Gastrocnemius medialis (tissue), 4 donors: ENCODE data around the gene MRM3. TPM values are rescaled to one million over a fixed set of nuclear protein-coding genes. Genes with fewer than 3 reads are reported as not detected.

Source experiments
- ATAC-seq, 2 donors: fragments of 150-250 bp; one replicate each; pipeline ENCODE4 v1.9.1; 2016
- DNase-seq, 2 donors: peaks; one replicate each; pipeline ENCODE4 v3.0.0-alpha.2; 2019
- H3K27ac ChIP-seq, 4 donors: fragments of 200-600 bp; sonication (generic); 1 replicate in 1 of 4; 2 replicates in 3 of 4; pipeline ENCODE4 v1.5.1; 2016 to 2018; ENCODE audit warnings: mild to moderate bottlenecking in 2 of 4, moderate library complexity in 1 of 4
- H3K27me3 ChIP-seq, 3 donors: fragments of 200-600 bp; sonication (generic) in 2 of 3; 1 replicate in 1 of 3; 2 replicates in 2 of 3; pipeline versions ENCODE4 v1.5.1 to v1.6.0; 2016 to 2019; ENCODE audit warnings: mild to moderate bottlenecking in 1 of 3, moderate library complexity in 1 of 3
- H3K36me3 ChIP-seq, 2 donors: fragments of 200-600 bp; sonication (generic) in 1 of 2; one replicate each; pipeline ENCODE4 v1.5.1; 2017 to 2018
- H3K4me1 ChIP-seq, 2 donors: fragments of 200-600 bp; sonication (generic) in 1 of 2; one replicate each; pipeline ENCODE4 v1.5.1; 2016 to 2017; ENCODE audit warnings: mild to moderate bottlenecking in 2 of 2
- H3K4me3 ChIP-seq, 4 donors: fragments of 200-600 bp; sonication (generic) in 3 of 4; 1 replicate in 1 of 4; 2 replicates in 3 of 4; pipeline ENCODE4 v1.5.1; 2016 to 2019; ENCODE audit warnings: mild to moderate bottlenecking in 2 of 4
- H3K9me3 ChIP-seq, 3 donors: fragments of 200-600 bp; sonication (generic) in 2 of 3; 1 replicate in 1 of 3; 2 replicates in 2 of 3; pipeline ENCODE4 v1.5.1; 2016 to 2019
- CTCF ChIP-seq, 5 experiments: fragments of 450-650 bp in 3 of 5; fragments of 200-600 bp in 2 of 5; sonication (generic) in 2 of 5; IDR thresholded peaks in 4 of 5; conservative IDR thresholded peaks in 1 of 5; 1 replicate in 4 of 5; 2 replicates in 1 of 5; pipeline ENCODE4 v1.5.1; 2016 to 2019; ENCODE audit warnings: antibody characterized with exemption in 5 of 5, mild to moderate bottlenecking in 3 of 5, moderate library complexity in 3 of 5
- POLR2A ChIP-seq, 2 donors: fragments of 450-650 bp; IDR thresholded peaks; one replicate each; pipeline ENCODE4 v1.6.1; 2017; ENCODE audit warnings: antibody characterized with exemption in 2 of 2, mild to moderate bottlenecking in 2 of 2, moderate library complexity in 2 of 2
- in situ Hi-C, 4 donors: fragments of 200-750 bp; cut with MboI; loops; one replicate each; pipeline versions ENCODE4 v1.15.0 to v1.8.0; 2017; ENCODE audit warnings: low sequenced_read_pairs in 4 of 4
- intact Hi-C: fragments of 100-400 bp; cut with DNase I; formaldehyde crosslinking; loops from one replicate; pipeline ENCODE4 v1.15.1; 2023; ENCODE audit warnings: low total_unique reads
- total RNA-seq, 4 donors: library from RNA; depleted of rRNA; stranded (reverse); fragments of >200 nt; gene quantifications; one replicate each; pipeline versions ENCODE4 v1.1.0 to v1.2.3, GENCODE V29; 2016

The MRM3 gene
- 10 to 100 TPM; 24.2 to 58.2 (median 33.0) TPM for total RNA-seq

- in situ Hi-C loops, result no loop called here
- H3K36me3 ChIP-seq, result peaks cover 0 to 38% of the 10 kb centered on the region in 2 donors
Measured at GRCh38 chr17:781805-782731, at the start of gene MRM3, which contains the start of gene GLOD4. MRM3 (plus strand) TSS chr17:782353; CDS start chr17:782379, 26 bp downstream. GLOD4 (minus strand) TSS chr17:782280; CDS start chr17:782255, 25 bp downstream.

GRCh38 chr17:732902-733720 is 49.0 kb upstream of the MRM3 start:
- H3K27me3 ChIP-seq, result no peaks in the 10 kb centered on the region
- peak overlapping the region; percentile 52 to 71 (median 60) for H3K27ac ChIP-seq
- peaks cover 9 to 12% of the 10 kb centered on the region in 2 donors for H3K4me1 ChIP-seq
- no peaks in the 10 kb centered on the region for H3K36me3 ChIP-seq
- H3K9me3 ChIP-seq, result no peaks in the 10 kb centered on the region
- intact Hi-C loops, result loop anchor here (5.0 kb wide), 1 partner anchor 244 kb away; the partner anchor contains the start of gene NXN
- no peak for TF ChIP-seq POLR2A (IDR thresholded peaks at IDR 0.05)
- no peak for TF ChIP-seq CTCF (IDR thresholded peaks at IDR 0.05 in 4 of 5, conservative IDR thresholded peaks at IDR 0.05 in 1 of 5)
- peak; percentile 29 to 35 for ATAC-seq
- no peak for DNase-seq
- in situ Hi-C loops, result no loop called here
- H3K4me3 ChIP-seq, result peak overlapping the region; percentile 61 to 77 (median 67)

More at GRCh38 chr17:781805-782731, at the start of gene MRM3, which contains the start of gene GLOD4:
- peak within 1 kb of the TSS; percentile 93 to 95 (median 94) for H3K27ac ChIP-seq
- H3K4me1 ChIP-seq, result peaks cover 23 to 24% of the 10 kb centered on the region in 2 donors
- no peaks in the 10 kb centered on the region for H3K27me3 ChIP-seq
- H3K9me3 ChIP-seq, result no peaks in the 10 kb centered on the region
- peak; percentile 65 to 76 for TF ChIP-seq POLR2A (IDR thresholded peaks at IDR 0.05)
- peak in 4 of 5 experiments; percentile 12 to 64 (median 44) for TF ChIP-seq CTCF (IDR thresholded peaks at IDR 0.05 in 4 of 5, conservative IDR thresholded peaks at IDR 0.05 in 1 of 5)
- intact Hi-C loops, result loop anchor here (1.0 kb wide), 1 partner anchor 30 kb away; the partner anchor contains the start of gene GEMIN4
- peak; percentile 79 to 90 for DNase-seq
- ATAC-seq, result peak; percentile 95
- H3K4me3 ChIP-seq, result peak within 1 kb of the TSS; percentile 89 to 98 (median 96)

GRCh38 chr17:733743-734142 is 48.4 kb upstream of the MRM3 start:
- H3K4me3 ChIP-seq, result no peak overlapping the region
- intact Hi-C loops, result loop anchor here (5.0 kb wide), 1 partner anchor 244 kb away; the partner anchor contains the start of gene NXN
- DNase-seq (no peak), ATAC-seq (no peak)
- no peak overlapping the region for H3K27ac ChIP-seq
- H3K9me3 ChIP-seq, result no peaks in the 10 kb centered on the region
- no peaks in the 10 kb centered on the region for H3K36me3 ChIP-seq
- in situ Hi-C loops, result no loop called here
- no peak for TF ChIP-seq CTCF (IDR thresholded peaks at IDR 0.05 in 4 of 5, conservative IDR thresholded peaks at IDR 0.05 in 1 of 5)
- TF ChIP-seq POLR2A (IDR thresholded peaks at IDR 0.05), result no peak
- peaks cover 9 to 12% of the 10 kb centered on the region in 2 donors for H3K4me1 ChIP-seq
- no peaks in the 10 kb centered on the region for H3K27me3 ChIP-seq

- H3K27me3 ChIP-seq, result no peaks in the 10 kb centered on the region
- H3K4me1 ChIP-seq, result peaks cover 4 to 6% of the 10 kb centered on the region in 2 donors
- no peak for ATAC-seq
- no peak overlapping the region for H3K27ac ChIP-seq
- in situ Hi-C loops, result no loop called here
- DNase-seq, result no peak
- H3K4me3 ChIP-seq, result no peak overlapping the region
- peaks cover 0 to 11% of the 10 kb centered on the region in 2 donors for H3K36me3 ChIP-seq
- H3K9me3 ChIP-seq, result no peaks in the 10 kb centered on the region
- TF ChIP-seq CTCF (IDR thresholded peaks at IDR 0.05 in 4 of 5, conservative IDR thresholded peaks at IDR 0.05 in 1 of 5), result no peak
- no peak for TF ChIP-seq POLR2A (IDR thresholded peaks at IDR 0.05)
- intact Hi-C loops, result no loop called here
Measured at GRCh38 chr17:737561-738113, 44.5 kb upstream of the MRM3 start.
